Rectal smooth muscle tissue (tissue), 1 donor: ENCODE data around the gene MYLK.

ENCODE experiments used
- H3K27ac ChIP-seq: one replicate; pipeline ENCODE4 v1.7.0; 2013; ENCODE audit warnings: low read depth, low read length, inconsistent platforms
- H3K27me3 ChIP-seq: one replicate; pipeline ENCODE4 v1.7.0; 2013; ENCODE audit warnings: low read length; ENCODE audit not compliant: control insufficient read depth, insufficient read depth
- H3K36me3 ChIP-seq: one replicate; pipeline ENCODE4 v1.7.0; 2013; ENCODE audit warnings: low read length; ENCODE audit not compliant: control insufficient read depth, insufficient read depth
- H3K4me1 ChIP-seq: one replicate; pipeline ENCODE4 v1.7.0; 2013; ENCODE audit warnings: low read length; ENCODE audit not compliant: control insufficient read depth, insufficient read depth
- H3K4me3 ChIP-seq: one replicate; pipeline ENCODE4 v1.7.0; 2013; ENCODE audit warnings: low read length
- H3K9ac ChIP-seq: one replicate; pipeline ENCODE4 v1.7.0; 2013; ENCODE audit warnings: low read length

Gene MYLK

DNA sequence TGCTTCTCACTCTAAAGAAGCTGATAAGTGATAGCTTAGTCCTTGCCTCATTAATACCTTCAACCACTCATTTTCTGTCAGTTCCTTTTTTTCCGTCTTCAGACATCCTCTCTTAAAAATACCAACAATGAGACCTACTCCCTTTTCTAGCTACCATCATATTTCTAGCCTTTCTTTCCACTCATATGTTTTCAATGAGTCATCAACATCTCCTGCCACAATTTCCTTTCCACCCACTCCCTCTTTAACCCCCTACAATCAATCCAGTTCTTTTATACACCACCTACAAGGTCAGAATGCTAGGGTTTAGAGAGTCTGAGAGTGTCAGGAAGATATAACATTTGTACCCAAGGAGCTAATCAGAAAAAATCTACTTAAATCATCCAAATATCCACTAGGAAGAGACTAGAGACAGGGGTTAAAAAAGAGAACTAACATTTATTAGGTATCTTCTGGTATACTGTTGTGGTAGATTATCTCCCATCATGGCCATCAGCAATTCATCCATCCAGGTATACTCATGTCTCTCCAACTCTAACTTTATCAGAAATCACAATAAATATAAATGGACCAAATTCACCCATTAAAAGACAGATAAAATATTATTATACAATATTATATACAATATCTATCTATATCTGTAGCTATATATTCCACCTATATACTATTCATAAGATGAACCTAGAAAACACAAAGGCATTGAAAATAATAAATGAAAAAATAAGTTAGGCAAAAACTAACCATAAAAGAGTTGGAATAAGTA, 42.5 kb downstream of the MYLK start:
- Histone ChIP-seq H3K4me1 (no peaks in the 10 kb centered on the region), H3K4me3 (no peak overlapping the region), H3K9ac (no peak overlapping the region), H3K36me3 (no peaks in the 10 kb centered on the region), H3K27me3 (no peaks in the 10 kb centered on the region), H3K27ac (no peak overlapping the region)

- Histone ChIP-seq H3K36me3 (no peaks in the 10 kb centered on the region), H3K4me3 (no peak overlapping the region), H3K27ac (no peak overlapping the region), H3K4me1 (no peaks in the 10 kb centered on the region), H3K9ac (no peak overlapping the region), H3K27me3 (no peaks in the 10 kb centered on the region)
Measured at GRCh38 chr3:123840961-123841360, 43.2 kb downstream of the MYLK start.

DNA sequence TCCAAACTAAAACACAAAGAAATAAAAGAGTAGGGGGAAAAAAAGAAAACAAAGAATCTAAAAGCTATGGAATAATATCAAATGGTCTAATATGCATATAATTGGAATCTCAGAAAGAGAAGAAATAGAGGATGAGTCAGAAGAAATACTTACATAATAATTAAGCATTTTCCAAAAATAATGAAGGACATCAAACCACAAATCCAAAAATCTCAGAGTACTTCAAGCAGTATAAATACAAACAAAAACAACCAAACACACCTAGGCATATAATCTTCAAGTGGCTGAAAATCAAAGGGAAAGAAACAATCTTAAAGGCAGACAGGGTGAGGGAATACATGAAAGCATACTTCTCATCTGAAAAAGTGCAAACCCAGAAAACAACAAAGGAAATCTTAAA, 46.3 kb downstream of the MYLK start:
- Histone ChIP-seq H3K27ac (no peak overlapping the region), H3K4me1 (no peaks in the 10 kb centered on the region), H3K4me3 (no peak overlapping the region), H3K36me3 (no peaks in the 10 kb centered on the region), H3K9ac (no peak overlapping the region), H3K27me3 (no peaks in the 10 kb centered on the region)

- H3K4me3 ChIP-seq, result no peak overlapping the region
Measured at GRCh38 chr3:123834631-123835030, 49.5 kb downstream of the MYLK start.

DNA sequence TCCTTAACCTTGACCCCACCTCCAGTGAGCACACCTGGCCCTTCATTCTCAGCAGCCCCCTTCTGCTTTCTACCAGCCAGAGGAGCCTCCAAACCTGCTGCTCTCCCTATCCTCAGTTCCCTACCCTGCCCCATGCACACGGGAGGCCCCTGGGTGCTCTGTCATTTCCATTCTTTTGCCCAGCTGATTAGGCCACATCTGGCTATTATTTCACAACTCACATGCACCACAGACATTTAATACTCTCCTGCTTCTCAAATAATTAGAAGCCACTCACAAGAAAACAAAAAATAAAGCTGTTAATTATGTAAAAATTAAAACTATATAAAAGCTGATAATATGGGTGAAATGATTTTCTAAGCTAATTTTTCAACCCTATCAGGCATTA, 50.7 kb downstream of the MYLK start:
- H3K27me3 ChIP-seq, result no peaks in the 10 kb centered on the region
- no peak overlapping the region for H3K9ac ChIP-seq
- no peaks in the 10 kb centered on the region for H3K4me1 ChIP-seq
- no peaks in the 10 kb centered on the region for H3K36me3 ChIP-seq
- no peak overlapping the region for H3K4me3 ChIP-seq
- no peak overlapping the region for H3K27ac ChIP-seq

More at GRCh38 chr3:123834631-123835030, 49.5 kb downstream of the MYLK start:
- Histone ChIP-seq H3K4me1 (no peaks in the 10 kb centered on the region), H3K36me3 (no peaks in the 10 kb centered on the region), H3K27ac (no peak overlapping the region), H3K9ac (no peak overlapping the region), H3K27me3 (no peaks in the 10 kb centered on the region)

- Histone ChIP-seq H3K4me3 (no peak overlapping the region), H3K4me1 (no peaks in the 10 kb centered on the region), H3K27me3 (no peaks in the 10 kb centered on the region), H3K27ac (no peak overlapping the region), H3K36me3 (no peaks in the 10 kb centered on the region), H3K9ac (no peak overlapping the region)
Measured at GRCh38 chr3:123832692-123833397, 51.3 kb downstream of the MYLK start.

- H3K9ac ChIP-seq, result no peak overlapping the region
- no peak overlapping the region for H3K27ac ChIP-seq
- H3K36me3 ChIP-seq, result no peaks in the 10 kb centered on the region
- H3K4me1 ChIP-seq, result no peaks in the 10 kb centered on the region
- H3K4me3 ChIP-seq, result no peak overlapping the region
- no peaks in the 10 kb centered on the region for H3K27me3 ChIP-seq
Measured at GRCh38 chr3:123831420-123831819, 52.7 kb downstream of the MYLK start.

GRCh38 chr3:123821920-123822319, 62.2 kb downstream of the MYLK start:
- Histone ChIP-seq H3K4me1 (peaks cover 14% of the 10 kb centered on the region), H3K9ac (no peak overlapping the region), H3K36me3 (no peaks in the 10 kb centered on the region), H3K4me3 (no peak overlapping the region), H3K27ac (no peak overlapping the region), H3K27me3 (no peaks in the 10 kb centered on the region)

GRCh38 chr3:123819949-123820348, 64.2 kb downstream of the MYLK start:
- Histone ChIP-seq H3K4me1 (peaks cover 14% of the 10 kb centered on the region), H3K36me3 (no peaks in the 10 kb centered on the region), H3K27ac (no peak overlapping the region)

DNA sequence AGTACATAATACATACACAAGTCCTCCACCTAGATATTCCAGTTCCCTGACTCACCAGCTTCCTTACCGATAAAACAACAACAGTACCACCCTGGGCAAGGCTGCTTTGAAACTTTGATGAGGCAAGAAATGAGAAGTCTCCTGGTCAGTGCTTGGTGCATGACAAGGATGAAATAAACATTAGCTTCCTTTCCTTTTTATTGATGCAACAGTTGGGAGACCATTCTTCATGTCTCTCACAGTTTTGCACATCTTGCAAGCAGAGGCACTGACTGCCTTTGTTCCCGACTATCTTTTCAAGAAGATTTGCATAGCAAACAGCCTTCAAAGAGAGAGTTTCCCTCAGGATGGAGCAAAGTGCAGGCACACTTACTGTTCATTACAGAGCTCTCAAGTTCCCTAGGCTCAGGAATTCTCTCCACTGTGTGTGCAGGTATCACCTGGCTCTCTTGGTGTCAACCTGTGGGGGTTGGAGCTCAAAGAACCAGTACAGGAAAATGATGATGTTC, 65.2 kb downstream of the MYLK start:
- H3K4me1 ChIP-seq, result peaks cover 14% of the 10 kb centered on the region
- H3K27me3 ChIP-seq, result no peaks in the 10 kb centered on the region
- H3K4me3 ChIP-seq, result no peak overlapping the region
- H3K9ac ChIP-seq, result no peak overlapping the region
- no peaks in the 10 kb centered on the region for H3K36me3 ChIP-seq
- H3K27ac ChIP-seq, result no peak overlapping the region

More at GRCh38 chr3:123819949-123820348, 64.2 kb downstream of the MYLK start:
- Histone ChIP-seq H3K27me3 (no peaks in the 10 kb centered on the region), H3K4me3 (no peak overlapping the region), H3K9ac (no peak overlapping the region)

- Histone ChIP-seq H3K27me3 (no peaks in the 10 kb centered on the region), H3K4me3 (no peak overlapping the region), H3K36me3 (no peaks in the 10 kb centered on the region), H3K4me1 (peaks cover 14% of the 10 kb centered on the region), H3K9ac (no peak overlapping the region), H3K27ac (no peak overlapping the region)
Measured at GRCh38 chr3:123818324-123818920, 65.7 kb downstream of the MYLK start.

- Histone ChIP-seq H3K4me1 (peaks cover 14% of the 10 kb centered on the region), H3K27ac (peak overlapping the region; percentile 19), H3K36me3 (no peaks in the 10 kb centered on the region), H3K9ac (no peak overlapping the region), H3K4me3 (no peak overlapping the region), H3K27me3 (no peaks in the 10 kb centered on the region)
Measured at GRCh38 chr3:123817413-123817812, 66.7 kb downstream of the MYLK start.
